ENCODE data around the gene KDF1.

Gene KDF1

DNA sequence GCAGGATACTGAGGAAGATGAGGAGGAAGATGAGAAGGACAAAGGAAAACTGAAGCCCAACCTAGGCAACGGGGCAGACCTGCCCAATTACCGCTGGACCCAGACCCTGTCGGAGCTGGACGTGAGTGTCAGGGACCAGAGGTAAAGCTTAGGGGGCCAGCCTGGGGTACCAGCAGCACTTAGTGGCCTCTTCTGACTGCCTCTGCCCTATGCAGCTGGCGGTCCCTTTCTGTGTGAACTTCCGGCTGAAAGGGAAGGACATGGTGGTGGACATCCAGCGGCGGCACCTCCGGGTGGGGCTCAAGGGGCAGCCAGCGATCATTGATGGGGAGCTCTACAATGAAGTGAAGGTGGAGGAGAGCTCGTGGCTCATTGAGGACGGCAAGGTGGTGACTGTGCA, 17.6 kb downstream of the KDF1 start:
- no peak overlapping the region for H3K27ac ChIP-seq
- no peak overlapping the region for H3K4me3 ChIP-seq
- peaks cover 63% of the 10 kb centered on the region for H3K36me3 ChIP-seq (ENCODE audit: insufficient read depth, low read length)
- H3K9me3 ChIP-seq (ENCODE audit: low read depth, low read length), result no peaks in the 10 kb centered on the region
- TF ChIP-seq EZH2 (IDR thresholded peaks at IDR 0.05), result no peak
- no peak for TF ChIP-seq POLR2AphosphoS5 (IDR thresholded peaks at IDR 0.05; ENCODE audit: borderline replicate concordance, low read depth, low read length)
- TF ChIP-seq FOXP2 (optimal IDR thresholded peaks at IDR 0.05; ENCODE audit: control extremely low read depth, extremely low read length, insufficient read depth), result no peak
- no peak for DNase-seq (ENCODE audit: low read depth, low spot score)
- no peak overlapping the region for H3K9ac ChIP-seq (ENCODE audit: insufficient read length)

DNA sequence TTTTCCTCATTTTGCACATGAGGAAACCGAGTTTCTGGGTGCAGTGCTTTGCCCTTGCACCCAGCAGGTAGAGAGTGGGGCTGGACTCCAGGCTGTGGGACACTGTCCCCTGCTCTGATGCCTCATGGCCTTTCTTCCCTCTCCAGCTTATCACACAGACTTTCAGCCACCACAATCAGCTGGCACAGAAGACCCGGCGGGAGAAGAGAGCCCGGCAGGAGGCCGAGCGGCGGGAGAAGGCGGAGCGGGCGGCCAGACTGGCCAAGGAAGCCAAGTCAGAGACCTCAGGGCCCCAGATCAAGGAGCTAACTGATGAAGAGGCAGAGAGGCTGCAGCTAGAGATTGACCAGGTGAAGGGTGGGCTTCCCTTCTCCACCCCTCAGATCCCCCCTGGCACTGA, 19.0 kb downstream of the KDF1 start:
- no peak for TF ChIP-seq EZH2 (IDR thresholded peaks at IDR 0.05)
- TF ChIP-seq POLR2AphosphoS5 (IDR thresholded peaks at IDR 0.05; ENCODE audit: borderline replicate concordance, low read depth, low read length), result no peak
- no peak for TF ChIP-seq FOXP2 (optimal IDR thresholded peaks at IDR 0.05; ENCODE audit: control extremely low read depth, extremely low read length, insufficient read depth)
- H3K4me3 ChIP-seq, result no peak overlapping the region
- no peak overlapping the region for H3K27ac ChIP-seq
- DNase-seq (ENCODE audit: low read depth, low spot score), result no peak
- no peaks in the 10 kb centered on the region for H3K9me3 ChIP-seq (ENCODE audit: low read depth, low read length)
- no peak overlapping the region for H3K9ac ChIP-seq (ENCODE audit: insufficient read length)
- H3K36me3 ChIP-seq (ENCODE audit: insufficient read depth, low read length), result peaks cover 66% of the 10 kb centered on the region

DNA sequence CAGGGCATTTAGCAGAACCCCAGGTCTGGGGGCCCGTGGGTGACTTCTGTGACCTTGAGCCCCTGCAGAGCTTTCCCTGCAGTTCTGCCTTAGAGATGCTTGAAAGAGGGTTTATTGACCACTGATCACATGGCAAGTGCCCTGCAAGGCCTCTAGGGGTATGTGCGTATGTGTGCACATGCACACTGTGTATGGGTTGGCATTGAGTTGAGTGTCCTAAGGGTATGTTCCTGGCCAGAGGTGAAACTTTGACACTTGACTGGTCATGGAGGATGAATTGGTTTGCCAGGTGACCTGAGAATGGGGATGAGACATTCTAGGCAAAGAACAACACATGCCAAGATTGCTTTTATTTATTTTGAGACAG, 21.6 kb downstream of the KDF1 start:
- H3K4me3 ChIP-seq, result no peak overlapping the region
- no peaks in the 10 kb centered on the region for H3K9me3 ChIP-seq (ENCODE audit: low read depth, low read length)
- DNase-seq (ENCODE audit: low read depth, low spot score), result no peak
- no peak overlapping the region for H3K27ac ChIP-seq
- TF ChIP-seq EZH2 (IDR thresholded peaks at IDR 0.05) (no peak), POLR2AphosphoS5 (IDR thresholded peaks at IDR 0.05; ENCODE audit: borderline replicate concordance, low read depth, low read length) (no peak), FOXP2 (optimal IDR thresholded peaks at IDR 0.05; ENCODE audit: control extremely low read depth, extremely low read length, insufficient read depth) (no peak)
- peaks cover 63% of the 10 kb centered on the region for H3K36me3 ChIP-seq (ENCODE audit: insufficient read depth, low read length)
- H3K9ac ChIP-seq (ENCODE audit: insufficient read length), result no peak overlapping the region

DNA sequence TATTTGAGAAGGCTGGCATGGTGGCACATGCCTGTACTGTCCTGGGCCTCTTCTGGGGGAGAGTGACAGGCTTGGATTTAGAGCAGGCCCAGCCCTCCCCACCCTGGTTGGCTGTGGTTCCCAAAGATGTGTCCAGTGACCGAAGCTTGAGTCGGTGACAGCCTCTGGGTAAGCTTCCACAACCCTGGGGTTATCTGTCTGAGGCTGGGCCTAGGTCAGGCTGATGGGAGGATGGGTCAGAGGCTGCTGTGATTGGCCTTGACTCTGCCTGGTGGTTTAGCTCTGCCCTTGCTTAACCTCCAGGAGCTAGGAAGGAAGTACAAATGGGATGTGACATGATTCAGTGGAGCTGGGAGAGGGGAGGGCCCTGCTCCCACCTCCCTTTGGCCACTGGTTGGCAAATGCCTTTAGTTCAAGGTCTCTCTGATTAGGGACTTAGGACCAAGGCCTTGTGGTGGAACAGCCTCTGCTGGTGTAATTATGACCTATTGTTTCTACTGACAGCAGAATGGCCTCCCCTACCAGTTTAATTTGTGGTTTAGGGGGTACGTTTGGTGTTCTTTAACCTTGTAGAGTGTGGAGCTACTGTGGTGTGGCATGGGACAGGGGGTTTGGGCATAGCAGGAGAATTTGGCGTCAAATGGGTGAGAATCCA, 22.1 kb downstream of the KDF1 start:
- H3K9ac ChIP-seq (ENCODE audit: insufficient read length), result no peak overlapping the region
- TF ChIP-seq EZH2 (IDR thresholded peaks at IDR 0.05) (no peak), FOXP2 (optimal IDR thresholded peaks at IDR 0.05; ENCODE audit: control extremely low read depth, extremely low read length, insufficient read depth) (no peak), POLR2AphosphoS5 (IDR thresholded peaks at IDR 0.05; ENCODE audit: borderline replicate concordance, low read depth, low read length) (no peak)
- H3K4me3 ChIP-seq, result no peak overlapping the region
- H3K27ac ChIP-seq, result no peak overlapping the region
- peaks cover 62% of the 10 kb centered on the region for H3K36me3 ChIP-seq (ENCODE audit: insufficient read depth, low read length)
- no peaks in the 10 kb centered on the region for H3K9me3 ChIP-seq (ENCODE audit: low read depth, low read length)
- no peak for DNase-seq (ENCODE audit: low read depth, low spot score)

DNA sequence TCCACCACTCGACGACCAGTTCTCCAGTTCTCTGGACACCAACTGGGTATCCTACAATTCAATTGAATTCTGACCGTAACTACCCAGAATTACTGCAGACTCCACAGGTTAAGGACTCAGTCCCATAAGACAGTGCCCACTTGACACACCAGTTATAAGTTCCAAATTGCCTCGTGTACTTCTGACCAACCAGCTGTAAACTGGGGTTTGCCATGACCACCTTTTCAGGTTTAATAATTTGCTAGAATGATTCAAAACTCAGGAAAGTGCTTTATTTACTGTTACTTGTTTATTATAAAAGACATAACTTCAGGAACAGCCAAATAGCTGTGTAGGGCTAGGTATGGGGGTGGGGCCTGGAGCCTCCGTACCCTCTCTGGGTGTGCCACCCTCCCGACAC, 23.4 kb downstream of the KDF1 start:
- Histone ChIP-seq H3K4me3 (no peak overlapping the region), H3K36me3 (ENCODE audit: insufficient read depth, low read length) (peaks cover 60% of the 10 kb centered on the region), H3K27ac (no peak overlapping the region), H3K9ac (ENCODE audit: insufficient read length) (no peak overlapping the region), H3K9me3 (ENCODE audit: low read depth, low read length) (no peaks in the 10 kb centered on the region)
- TF ChIP-seq EZH2 (IDR thresholded peaks at IDR 0.05) (no peak), POLR2AphosphoS5 (IDR thresholded peaks at IDR 0.05; ENCODE audit: borderline replicate concordance, low read depth, low read length) (no peak), FOXP2 (optimal IDR thresholded peaks at IDR 0.05; ENCODE audit: control extremely low read depth, extremely low read length, insufficient read depth) (no peak)
- no peak for DNase-seq (ENCODE audit: low read depth, low spot score)

DNA sequence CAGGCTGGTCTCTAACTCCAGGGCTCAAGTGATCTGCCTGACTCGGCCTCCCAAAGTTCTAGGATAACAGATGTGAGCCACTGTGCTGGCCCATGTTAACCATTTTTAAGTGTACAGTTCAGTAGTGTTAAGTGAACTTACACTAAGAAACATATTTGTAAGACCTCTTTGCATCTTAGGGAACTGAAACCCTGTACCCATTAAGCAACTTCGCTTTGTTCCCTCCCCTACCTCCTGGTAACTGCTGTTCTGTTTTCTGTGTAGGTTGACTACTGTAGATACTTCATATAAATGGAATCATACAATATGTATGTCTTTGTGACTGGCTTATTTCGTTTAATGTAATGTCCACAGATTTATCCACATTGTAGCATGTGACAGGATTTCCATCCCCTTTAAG, 27.7 kb downstream of the KDF1 start:
- TF ChIP-seq EZH2 (IDR thresholded peaks at IDR 0.05), result no peak
- TF ChIP-seq FOXP2 (optimal IDR thresholded peaks at IDR 0.05; ENCODE audit: control extremely low read depth, extremely low read length, insufficient read depth), result no peak
- TF ChIP-seq POLR2AphosphoS5 (IDR thresholded peaks at IDR 0.05; ENCODE audit: borderline replicate concordance, low read depth, low read length), result no peak
- Histone ChIP-seq H3K4me3 (no peak overlapping the region), H3K36me3 (ENCODE audit: insufficient read depth, low read length) (peaks cover 68% of the 10 kb centered on the region), H3K9me3 (ENCODE audit: low read depth, low read length) (no peaks in the 10 kb centered on the region), H3K9ac (ENCODE audit: insufficient read length) (no peak overlapping the region), H3K27ac (no peak overlapping the region)
- DNase-seq (ENCODE audit: low read depth, low spot score), result no peak

DNA sequence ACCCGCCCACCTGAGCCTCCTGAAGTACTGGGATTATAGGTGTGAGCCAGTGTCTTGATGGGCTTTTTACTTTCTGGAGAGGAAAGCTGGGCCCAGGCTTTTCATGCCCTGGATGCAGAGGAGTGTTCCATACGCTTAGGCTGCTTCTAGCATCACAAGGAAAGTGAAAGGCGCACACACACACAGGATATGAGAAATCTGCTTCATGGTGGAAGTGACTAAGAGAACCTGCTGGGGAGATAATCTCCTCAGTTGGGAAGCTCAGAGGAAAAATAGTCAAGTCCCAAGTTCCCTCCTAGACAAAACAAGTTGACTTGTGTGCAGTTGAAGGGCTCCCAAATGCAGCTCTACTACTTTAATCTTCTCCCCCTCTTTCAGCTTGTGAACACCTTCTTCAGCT, 36.6 kb downstream of the KDF1 start:
- TF ChIP-seq FOXP2 (optimal IDR thresholded peaks at IDR 0.05; ENCODE audit: control extremely low read depth, extremely low read length, insufficient read depth), result no peak
- no peak for TF ChIP-seq EZH2 (IDR thresholded peaks at IDR 0.05)
- TF ChIP-seq POLR2AphosphoS5 (IDR thresholded peaks at IDR 0.05; ENCODE audit: borderline replicate concordance, low read depth, low read length), result no peak
- no peak overlapping the region for H3K9ac ChIP-seq (ENCODE audit: insufficient read length)

DNA sequence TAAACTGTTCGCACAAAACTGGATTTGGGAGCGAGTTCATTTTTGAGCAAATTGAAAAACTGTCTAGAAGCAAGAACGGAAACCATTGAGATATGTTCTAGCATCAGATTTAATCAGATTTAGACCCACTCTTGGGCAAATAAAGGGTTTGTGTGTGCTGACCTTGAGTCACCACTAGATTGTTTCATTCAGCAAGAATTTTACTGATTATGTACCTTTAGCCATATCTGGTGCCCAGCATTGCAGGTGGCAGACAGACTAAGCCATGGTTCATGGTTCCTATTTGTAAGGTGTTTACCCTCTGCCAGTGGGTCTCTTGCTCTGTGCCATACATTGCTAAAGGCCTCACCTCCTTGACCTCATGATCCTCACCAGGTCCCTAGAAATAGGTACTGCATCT, 37.4 kb downstream of the KDF1 start:
- DNase-seq (ENCODE audit: low read depth, low spot score), result no peak
- H3K9me3 ChIP-seq (ENCODE audit: low read depth, low read length), result no peaks in the 10 kb centered on the region
- H3K27ac ChIP-seq, result no peak overlapping the region

More for the DNA sequence above, 36.6 kb downstream of the KDF1 start:
- Histone ChIP-seq H3K27ac (no peak overlapping the region), H3K9me3 (ENCODE audit: low read depth, low read length) (no peaks in the 10 kb centered on the region), H3K4me3 (no peak overlapping the region), H3K36me3 (ENCODE audit: insufficient read depth, low read length) (peaks cover 53% of the 10 kb centered on the region)
- DNase-seq (ENCODE audit: low read depth, low spot score), result no peak

DNA sequence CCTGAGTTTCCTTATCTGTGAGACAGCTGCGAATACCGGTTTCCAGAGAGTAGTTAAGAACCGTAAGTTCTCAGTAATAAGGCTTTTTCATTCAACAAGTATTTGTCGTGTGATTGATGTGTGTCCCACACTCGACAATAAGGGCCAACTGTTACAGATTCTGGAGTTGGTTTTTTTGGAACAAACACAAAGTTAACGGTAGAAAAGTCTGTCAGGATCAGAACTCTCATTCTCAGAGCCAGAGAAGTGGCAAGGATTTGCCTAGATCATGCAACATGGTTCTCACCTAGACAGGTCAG, 37.9 kb downstream of the KDF1 start:
- Histone ChIP-seq H3K4me3 (peak overlapping the region; percentile 96), H3K36me3 (ENCODE audit: insufficient read depth, low read length) (peaks cover 40% of the 10 kb centered on the region), H3K27ac (no peak overlapping the region), H3K9ac (ENCODE audit: insufficient read length) (peak overlapping the region; percentile 94), H3K9me3 (ENCODE audit: low read depth, low read length) (no peaks in the 10 kb centered on the region)
- no peak for TF ChIP-seq EZH2 (IDR thresholded peaks at IDR 0.05)
- no peak for TF ChIP-seq POLR2AphosphoS5 (IDR thresholded peaks at IDR 0.05; ENCODE audit: borderline replicate concordance, low read depth, low read length)
- no peak for TF ChIP-seq FOXP2 (optimal IDR thresholded peaks at IDR 0.05; ENCODE audit: control extremely low read depth, extremely low read length, insufficient read depth)
- DNase-seq (ENCODE audit: low read depth, low spot score), result no peak

More for the DNA sequence above, 37.4 kb downstream of the KDF1 start:
- Histone ChIP-seq H3K36me3 (ENCODE audit: insufficient read depth, low read length) (peaks cover 45% of the 10 kb centered on the region), H3K4me3 (peak overlapping the region; percentile 96), H3K9ac (ENCODE audit: insufficient read length) (peak overlapping the region; percentile 94)
- TF ChIP-seq FOXP2 (optimal IDR thresholded peaks at IDR 0.05; ENCODE audit: control extremely low read depth, extremely low read length, insufficient read depth) (no peak), POLR2AphosphoS5 (IDR thresholded peaks at IDR 0.05; ENCODE audit: borderline replicate concordance, low read depth, low read length) (no peak), EZH2 (IDR thresholded peaks at IDR 0.05) (no peak)

All from SK-N-MC (cell line).